HEK293 (cell line): ENCODE measurements around the gene NEK3.
A peak's percentile ranks its signal among the peaks of the same experiment; 100 is the strongest.

Source experiments
- BCL11B ChIP-seq: fragments of 450-650 bp; formaldehyde crosslinking; IDR thresholded peaks from 2 replicates; pipeline ENCODE4 v1.5.1; 2016; ENCODE audit warnings: low read depth, missing biosample characterization, missing genetic modification characterization
- GLIS2 ChIP-seq: fragments of 450-650 bp; formaldehyde crosslinking; IDR thresholded peaks from 2 replicates; pipeline ENCODE4 v1.5.1; 2016; ENCODE audit warnings: missing biosample characterization, missing genetic modification characterization
- HOXD13 ChIP-seq: sonication (generic); formaldehyde crosslinking; IDR thresholded peaks from 2 replicates; pipeline ENCODE4 v1.8.0; 2022; ENCODE audit warnings: missing genetic modification reagents, borderline replicate concordance
- KLF17 ChIP-seq: fragments of 450-650 bp; formaldehyde crosslinking; IDR thresholded peaks from 2 replicates; pipeline ENCODE4 v1.5.1; 2016; ENCODE audit warnings: missing biosample characterization, missing genetic modification characterization
- OVOL3 ChIP-seq: fragments of 450-650 bp; formaldehyde crosslinking; IDR thresholded peaks from 2 replicates; pipeline ENCODE4 v1.5.1; 2016; ENCODE audit warnings: missing biosample characterization, missing genetic modification characterization
- SP3 ChIP-seq: fragments of 450-650 bp; formaldehyde crosslinking; IDR thresholded peaks from 2 replicates; pipeline ENCODE4 v1.5.1; 2016; ENCODE audit warnings: missing biosample characterization, missing genetic modification characterization
- ZBTB20 ChIP-seq: fragments of 450-650 bp; formaldehyde crosslinking; IDR thresholded peaks from 2 replicates; pipeline ENCODE4 v1.5.1; 2016; ENCODE audit warnings: missing biosample characterization, missing genetic modification characterization
- ZBTB8A ChIP-seq: fragments of 450-650 bp; formaldehyde crosslinking; IDR thresholded peaks from 2 replicates; pipeline ENCODE4 v1.5.1; 2016; ENCODE audit warnings: missing biosample characterization, missing genetic modification characterization
- ZFHX2 ChIP-seq: fragments of 450-650 bp; formaldehyde crosslinking; conservative IDR thresholded peaks from 2 replicates; pipeline ENCODE4 v1.5.1; 2016; ENCODE audit warnings: missing biosample characterization, missing genetic modification characterization
- ZNF175 ChIP-seq: fragments of 450-650 bp; formaldehyde crosslinking; IDR thresholded peaks from 2 replicates; pipeline ENCODE4 v1.5.1; 2016; ENCODE audit warnings: missing biosample characterization, missing genetic modification characterization
- ZNF18 ChIP-seq: fragments of 450-650 bp; formaldehyde crosslinking; IDR thresholded peaks from 2 replicates; pipeline ENCODE4 v1.5.1; 2016; ENCODE audit warnings: missing biosample characterization, missing genetic modification characterization
- ZNF2 ChIP-seq: fragments of 450-650 bp; formaldehyde crosslinking; IDR thresholded peaks from 2 replicates; pipeline ENCODE4 v1.5.1; 2016; ENCODE audit warnings: missing biosample characterization, missing genetic modification characterization
- ZNF24 ChIP-seq: fragments of 450-650 bp; formaldehyde crosslinking; IDR thresholded peaks from 2 replicates; pipeline ENCODE4 v1.5.1; 2016; ENCODE audit warnings: missing biosample characterization, missing genetic modification characterization
- ZNF341 ChIP-seq: fragments of 450-650 bp; formaldehyde crosslinking; IDR thresholded peaks from 2 replicates; pipeline ENCODE4; 2016; ENCODE audit warnings: low read depth, missing biosample characterization, missing genetic modification characterization
- ZNF362 ChIP-seq: fragments of 450-650 bp; formaldehyde crosslinking; IDR thresholded peaks from 2 replicates; pipeline ENCODE4 v1.5.1; 2016; ENCODE audit warnings: missing biosample characterization, missing genetic modification characterization
- ZNF398 ChIP-seq: fragments of 450-650 bp; formaldehyde crosslinking; IDR thresholded peaks from 2 replicates; pipeline ENCODE4 v1.5.1; 2017; ENCODE audit warnings: missing biosample characterization, missing genetic modification characterization
- ZNF501 ChIP-seq: fragments of 450-650 bp; formaldehyde crosslinking; IDR thresholded peaks from 2 replicates; pipeline ENCODE4 v1.5.1; 2016; ENCODE audit warnings: missing biosample characterization, missing genetic modification characterization
- ZNF571 ChIP-seq: fragments of 450-650 bp; formaldehyde crosslinking; IDR thresholded peaks from 2 replicates; pipeline ENCODE4 v1.5.0; 2017; ENCODE audit warnings: missing biosample characterization, missing genetic modification characterization
- ZNF596 ChIP-seq: fragments of 450-650 bp; IDR thresholded peaks from 2 replicates; pipeline ENCODE4 v1.5.0; 2018; ENCODE audit warnings: missing biosample characterization, mild to moderate bottlenecking, missing genetic modification characterization, moderate library complexity
- ZNF623 ChIP-seq: fragments of 450-650 bp; formaldehyde crosslinking; IDR thresholded peaks from 2 replicates; pipeline ENCODE4 v1.5.1; 2016; ENCODE audit warnings: missing biosample characterization, missing genetic modification characterization
- ZNF626 ChIP-seq: fragments of 450-650 bp; sonication (Bioruptor Pico); formaldehyde crosslinking; IDR thresholded peaks from 2 replicates; pipeline ENCODE4 v1.5.1; 2018; ENCODE audit warnings: missing biosample characterization, missing genetic modification characterization, inconsistent platforms
- ZNF660 ChIP-seq: fragments of 450-650 bp; IDR thresholded peaks from 2 replicates; pipeline ENCODE4 v1.5.1; 2018; ENCODE audit warnings: missing biosample characterization, mild to moderate bottlenecking, missing genetic modification characterization
- ZNF664 ChIP-seq: fragments of 450-650 bp; formaldehyde crosslinking; IDR thresholded peaks from 2 replicates; pipeline ENCODE4 v1.5.1; 2016; ENCODE audit warnings: missing biosample characterization, missing genetic modification characterization
- ZNF670 ChIP-seq: fragments of 450-650 bp; formaldehyde crosslinking; IDR thresholded peaks from 2 replicates; pipeline ENCODE4 v1.5.1; 2016; ENCODE audit warnings: missing biosample characterization, missing genetic modification characterization, low read depth
- ZNF76 ChIP-seq: fragments of 450-650 bp; formaldehyde crosslinking; IDR thresholded peaks from 2 replicates; pipeline ENCODE4; 2016; ENCODE audit warnings: low read depth, missing biosample characterization, missing genetic modification characterization, borderline replicate concordance
- ZSCAN30 ChIP-seq: fragments of 450-650 bp; IDR thresholded peaks from 2 replicates; pipeline ENCODE4 v1.5.1; 2018; ENCODE audit warnings: missing biosample characterization, mild to moderate bottlenecking, missing genetic modification characterization, moderate library complexity
- TF ChIP-seq, protein P1 (sequence below): fragments of 450-650 bp; formaldehyde crosslinking; IDR thresholded peaks from 2 replicates; pipeline ENCODE4 v1.5.1; 2016; ENCODE audit warnings: missing biosample characterization, missing genetic modification characterization
- TF ChIP-seq, protein P2 (sequence below): fragments of 450-650 bp; formaldehyde crosslinking; conservative IDR thresholded peaks from 2 replicates; pipeline ENCODE4 v1.5.1; 2016; ENCODE audit warnings: low read depth, missing biosample characterization, missing genetic modification characterization

Gene NEK3

DNA sequence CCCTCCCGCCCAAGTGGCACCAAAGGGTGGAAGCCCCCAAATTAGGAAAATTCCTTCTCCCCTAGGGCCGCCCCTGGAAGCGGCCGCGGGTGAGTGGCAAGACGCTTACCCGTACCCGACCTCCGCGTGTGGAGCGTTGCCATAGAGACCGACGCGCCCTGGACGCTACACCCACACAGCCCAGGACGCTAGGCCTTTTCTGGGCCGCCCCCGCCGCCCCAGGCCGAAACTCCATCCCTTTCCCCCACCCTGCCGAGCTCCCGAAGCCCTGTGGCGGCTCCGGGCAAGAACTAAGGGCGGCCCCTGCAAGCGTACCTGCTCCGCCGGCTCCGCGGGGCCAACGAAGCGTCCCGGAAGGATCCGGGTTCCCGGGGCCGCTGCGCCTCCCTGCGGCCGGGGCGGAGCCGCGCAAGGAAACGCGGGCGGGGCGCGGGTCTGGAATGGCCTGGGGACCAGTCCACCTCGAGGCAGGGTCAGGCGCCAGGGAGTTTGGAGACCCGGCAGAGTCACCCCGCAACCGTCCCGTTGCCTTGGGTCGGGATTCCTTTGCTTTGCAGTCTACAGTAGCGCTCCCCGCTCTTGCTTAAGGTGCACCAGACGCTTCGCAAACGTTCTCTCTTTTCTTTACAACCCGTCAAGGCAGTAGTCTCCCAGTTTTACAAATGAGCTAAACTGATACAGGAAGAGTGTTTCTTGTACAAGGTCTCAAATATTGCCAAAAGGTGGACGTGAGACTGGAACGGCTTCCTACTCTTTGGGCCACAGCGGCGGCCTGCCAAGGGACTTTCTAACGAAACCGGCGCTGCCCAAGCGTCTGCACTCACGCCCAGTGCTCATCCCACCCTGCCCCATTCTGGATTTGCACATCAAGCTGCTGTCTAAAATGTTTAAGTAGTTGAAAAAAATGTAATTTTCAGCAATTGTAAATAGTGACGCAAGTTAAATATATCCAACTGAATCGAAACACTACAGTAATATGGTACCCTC lies 30.4 kb downstream of the NEK3 start, which contains the start of gene NEK5 (continued):
- no peak for TF ChIP-seq ZNF623
- TF ChIP-seq ZNF501 (tag by site-specific recombination): peak; percentile 49; the same call in 1 of the 2 replicates
- no peak for TF ChIP-seq ZNF398 (tag by site-specific recombination)
- TF ChIP-seq ZNF24 (tag by site-specific recombination): no peak
- 0 out of 2 replicates have a peak, but pooled peaks have one; percentile 27 for TF ChIP-seq KLF17 (tag by site-specific recombination)
- TF ChIP-seq ZNF571: no peak
- TF ChIP-seq ZNF2 (tag by site-specific recombination): peak; percentile 72; the same call in 1 of the 2 replicates
- TF ChIP-seq ZBTB8A (tag by site-specific recombination): peak; percentile 57; the same call in 1 of the 2 replicates
- TF ChIP-seq HOXD13 (CRISPR knock-in tag): no peak
- no peak for TF ChIP-seq ZNF670 (tag by site-specific recombination)
- peak; percentile 61 for TF ChIP-seq ZBTB20 (tag by site-specific recombination)
- TF ChIP-seq ZSCAN30 (tag by site-specific recombination): peak; percentile 54; the same call in 1 of the 2 replicates
- TF ChIP-seq ZNF175 (tag by site-specific recombination): no peak
- no peak for TF ChIP-seq ZNF664 (tag by site-specific recombination)
- no peak for TF ChIP-seq ZNF626 (tag by site-specific recombination)
- no peak for TF ChIP-seq ZNF362 (tag by site-specific recombination)
- TF ChIP-seq ZNF660 (tag by site-specific recombination): peak; percentile 60; the same call in 1 of the 2 replicates
- TF ChIP-seq, protein P1, sequence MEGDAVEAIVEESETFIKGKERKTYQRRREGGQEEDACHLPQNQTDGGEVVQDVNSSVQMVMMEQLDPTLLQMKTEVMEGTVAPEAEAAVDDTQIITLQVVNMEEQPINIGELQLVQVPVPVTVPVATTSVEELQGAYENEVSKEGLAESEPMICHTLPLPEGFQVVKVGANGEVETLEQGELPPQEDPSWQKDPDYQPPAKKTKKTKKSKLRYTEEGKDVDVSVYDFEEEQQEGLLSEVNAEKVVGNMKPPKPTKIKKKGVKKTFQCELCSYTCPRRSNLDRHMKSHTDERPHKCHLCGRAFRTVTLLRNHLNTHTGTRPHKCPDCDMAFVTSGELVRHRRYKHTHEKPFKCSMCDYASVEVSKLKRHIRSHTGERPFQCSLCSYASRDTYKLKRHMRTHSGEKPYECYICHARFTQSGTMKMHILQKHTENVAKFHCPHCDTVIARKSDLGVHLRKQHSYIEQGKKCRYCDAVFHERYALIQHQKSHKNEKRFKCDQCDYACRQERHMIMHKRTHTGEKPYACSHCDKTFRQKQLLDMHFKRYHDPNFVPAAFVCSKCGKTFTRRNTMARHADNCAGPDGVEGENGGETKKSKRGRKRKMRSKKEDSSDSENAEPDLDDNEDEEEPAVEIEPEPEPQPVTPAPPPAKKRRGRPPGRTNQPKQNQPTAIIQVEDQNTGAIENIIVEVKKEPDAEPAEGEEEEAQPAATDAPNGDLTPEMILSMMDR (tag by site-specific recombination): peak; percentile 64; the same call in 1 of the 2 replicates
- TF ChIP-seq ZNF18: no peak
- peak; percentile 53 for TF ChIP-seq SP3 (tag by site-specific recombination)
- TF ChIP-seq, protein P2, sequence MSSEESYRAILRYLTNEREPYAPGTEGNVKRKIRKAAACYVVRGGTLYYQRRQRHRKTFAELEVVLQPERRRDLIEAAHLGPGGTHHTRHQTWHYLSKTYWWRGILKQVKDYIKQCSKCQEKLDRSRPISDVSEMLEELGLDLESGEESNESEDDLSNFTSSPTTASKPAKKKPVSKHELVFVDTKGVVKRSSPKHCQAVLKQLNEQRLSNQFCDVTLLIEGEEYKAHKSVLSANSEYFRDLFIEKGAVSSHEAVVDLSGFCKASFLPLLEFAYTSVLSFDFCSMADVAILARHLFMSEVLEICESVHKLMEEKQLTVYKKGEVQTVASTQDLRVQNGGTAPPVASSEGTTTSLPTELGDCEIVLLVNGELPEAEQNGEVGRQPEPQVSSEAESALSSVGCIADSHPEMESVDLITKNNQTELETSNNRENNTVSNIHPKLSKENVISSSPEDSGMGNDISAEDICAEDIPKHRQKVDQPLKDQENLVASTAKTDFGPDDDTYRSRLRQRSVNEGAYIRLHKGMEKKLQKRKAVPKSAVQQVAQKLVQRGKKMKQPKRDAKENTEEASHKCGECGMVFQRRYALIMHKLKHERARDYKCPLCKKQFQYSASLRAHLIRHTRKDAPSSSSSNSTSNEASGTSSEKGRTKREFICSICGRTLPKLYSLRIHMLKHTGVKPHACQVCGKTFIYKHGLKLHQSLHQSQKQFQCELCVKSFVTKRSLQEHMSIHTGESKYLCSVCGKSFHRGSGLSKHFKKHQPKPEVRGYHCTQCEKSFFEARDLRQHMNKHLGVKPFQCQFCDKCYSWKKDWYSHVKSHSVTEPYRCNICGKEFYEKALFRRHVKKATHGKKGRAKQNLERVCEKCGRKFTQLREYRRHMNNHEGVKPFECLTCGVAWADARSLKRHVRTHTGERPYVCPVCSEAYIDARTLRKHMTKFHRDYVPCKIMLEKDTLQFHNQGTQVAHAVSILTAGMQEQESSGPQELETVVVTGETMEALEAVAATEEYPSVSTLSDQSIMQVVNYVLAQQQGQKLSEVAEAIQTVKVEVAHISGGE (tag by site-specific recombination): no peak
- peak; percentile 92 for TF ChIP-seq ZFHX2 (tag by site-specific recombination)
- TF ChIP-seq ZNF341 (tag by site-specific recombination): peak; percentile 89
- no peak for TF ChIP-seq ZNF596
- TF ChIP-seq GLIS2 (tag by site-specific recombination): peak; percentile 72
- 0 out of 2 replicates have a peak, but pooled peaks have one; percentile 11 for TF ChIP-seq ZNF76 (tag by site-specific recombination)
- 0 out of 2 replicates have a peak, but pooled peaks have one; percentile 39 for TF ChIP-seq BCL11B (tag by site-specific recombination)
- no peak for TF ChIP-seq OVOL3
